ENCODE measurements around the gene FGF19.

FGF19 gene

DNA sequence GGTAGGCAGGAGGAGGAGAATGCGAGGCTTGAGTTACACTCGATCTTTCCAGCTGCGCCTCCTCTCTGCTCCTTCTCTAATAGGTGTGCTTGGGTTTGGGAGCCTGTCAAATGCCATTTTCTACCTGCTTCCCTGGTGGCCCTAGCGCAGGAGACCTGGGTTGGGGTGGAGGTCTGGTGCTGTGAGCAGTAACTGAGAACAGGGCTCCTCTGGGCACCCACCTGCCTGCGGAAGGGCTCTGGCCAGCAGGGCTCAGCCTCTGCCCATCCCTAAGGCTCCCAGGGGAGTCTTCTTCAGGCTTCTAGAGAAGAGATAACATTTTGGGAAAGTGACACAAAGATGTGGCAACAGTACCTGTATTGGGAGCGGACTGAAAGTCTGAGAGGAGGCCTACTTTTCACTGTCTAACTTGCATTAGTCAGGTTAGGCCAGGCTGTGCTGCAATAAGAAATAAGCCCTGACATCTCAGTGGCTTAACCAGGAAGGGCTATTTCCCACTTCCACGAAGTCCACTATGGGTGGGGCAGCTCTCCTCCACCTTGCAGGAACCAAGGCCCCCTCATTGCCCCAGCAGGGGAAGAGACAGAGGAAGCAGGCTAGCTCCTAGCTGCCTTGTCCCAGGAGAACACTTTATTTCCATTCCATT lies 21.0 kb downstream of the FGF19 start:
- Histone ChIP-seq H3K9me3 (no peaks in the 10 kb centered on the region), H3K36me3 (no peaks in the 10 kb centered on the region), H3K4me1 (peaks cover 0 to 8% (median 2%) of the 10 kb centered on the region in 4 donors), H3K27ac (no peak overlapping the region), H3K27me3 (peaks cover 0 to 9% of the 10 kb centered on the region in 2 donors), H3K4me3 (no peak overlapping the region)
- DNase-seq: peak in 1 of 2 donors; percentile 20
- intact Hi-C loops (cut with DNase I; ENCODE audit: low total_unique reads): no loop called here
- TF ChIP-seq, protein P1, sequence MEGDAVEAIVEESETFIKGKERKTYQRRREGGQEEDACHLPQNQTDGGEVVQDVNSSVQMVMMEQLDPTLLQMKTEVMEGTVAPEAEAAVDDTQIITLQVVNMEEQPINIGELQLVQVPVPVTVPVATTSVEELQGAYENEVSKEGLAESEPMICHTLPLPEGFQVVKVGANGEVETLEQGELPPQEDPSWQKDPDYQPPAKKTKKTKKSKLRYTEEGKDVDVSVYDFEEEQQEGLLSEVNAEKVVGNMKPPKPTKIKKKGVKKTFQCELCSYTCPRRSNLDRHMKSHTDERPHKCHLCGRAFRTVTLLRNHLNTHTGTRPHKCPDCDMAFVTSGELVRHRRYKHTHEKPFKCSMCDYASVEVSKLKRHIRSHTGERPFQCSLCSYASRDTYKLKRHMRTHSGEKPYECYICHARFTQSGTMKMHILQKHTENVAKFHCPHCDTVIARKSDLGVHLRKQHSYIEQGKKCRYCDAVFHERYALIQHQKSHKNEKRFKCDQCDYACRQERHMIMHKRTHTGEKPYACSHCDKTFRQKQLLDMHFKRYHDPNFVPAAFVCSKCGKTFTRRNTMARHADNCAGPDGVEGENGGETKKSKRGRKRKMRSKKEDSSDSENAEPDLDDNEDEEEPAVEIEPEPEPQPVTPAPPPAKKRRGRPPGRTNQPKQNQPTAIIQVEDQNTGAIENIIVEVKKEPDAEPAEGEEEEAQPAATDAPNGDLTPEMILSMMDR (IDR thresholded peaks at IDR 0.05): no peak

DNA sequence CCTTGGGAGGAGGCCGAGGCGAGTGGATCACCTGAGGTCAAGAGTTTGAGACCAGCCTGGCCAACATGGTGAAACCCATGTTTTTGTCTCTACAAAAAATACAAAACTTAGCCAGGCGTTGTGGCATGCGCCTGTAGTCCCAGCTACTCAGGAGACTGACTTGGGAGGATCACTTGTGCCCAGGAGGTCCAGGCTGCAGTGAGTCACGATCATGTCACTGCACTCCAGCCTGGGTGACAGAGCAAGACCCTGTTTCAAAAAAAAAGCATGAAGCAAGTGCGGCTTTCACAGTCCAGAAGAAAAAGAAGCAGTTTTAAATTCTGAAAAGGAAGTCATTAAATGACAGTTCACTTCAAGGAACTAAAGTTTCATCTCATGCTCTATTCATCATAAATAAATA lies 21.6 kb downstream of the FGF19 start:
- Histone ChIP-seq H3K27me3 (peaks cover 0 to 9% of the 10 kb centered on the region in 2 donors), H3K27ac (no peak overlapping the region), H3K9me3 (no peaks in the 10 kb centered on the region), H3K4me1 (peaks cover 0 to 8% (median 2%) of the 10 kb centered on the region in 4 donors), H3K36me3 (no peaks in the 10 kb centered on the region), H3K4me3 (no peak overlapping the region)
- intact Hi-C loops (cut with DNase I; ENCODE audit: low total_unique reads): no loop called here
- TF ChIP-seq, protein P1 (IDR thresholded peaks at IDR 0.05): no peak
- peak in 1 of 2 donors; percentile 15 for DNase-seq

DNA sequence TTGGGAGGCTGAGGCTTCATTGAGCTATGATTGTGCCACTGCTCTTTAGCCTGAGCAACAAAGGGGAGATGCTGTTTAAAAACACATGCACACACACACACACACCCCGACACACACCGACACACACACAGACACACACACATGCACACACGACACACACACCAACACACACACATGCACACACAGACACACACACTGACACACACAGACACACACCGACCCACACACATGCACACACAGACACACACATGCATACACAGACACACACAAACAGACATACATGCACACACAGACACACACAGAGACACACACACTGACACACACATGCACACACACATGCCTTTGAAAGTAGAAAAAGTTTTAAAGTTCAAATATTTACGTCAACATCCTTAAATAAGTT lies 23.1 kb downstream of the FGF19 start:
- TF ChIP-seq, protein P1 (IDR thresholded peaks at IDR 0.05): no peak
- no peaks in the 10 kb centered on the region for H3K36me3 ChIP-seq
- H3K4me3 ChIP-seq: no peak overlapping the region
- H3K9me3 ChIP-seq: no peaks in the 10 kb centered on the region
- H3K4me1 ChIP-seq: peaks cover 0 to 2% (median 1%) of the 10 kb centered on the region in 4 donors
- H3K27me3 ChIP-seq: no peaks in the 10 kb centered on the region
- intact Hi-C loops (cut with DNase I; ENCODE audit: low total_unique reads): no loop called here
- DNase-seq: peak in 1 of 2 donors; percentile 33
- no peak overlapping the region for H3K27ac ChIP-seq

DNA sequence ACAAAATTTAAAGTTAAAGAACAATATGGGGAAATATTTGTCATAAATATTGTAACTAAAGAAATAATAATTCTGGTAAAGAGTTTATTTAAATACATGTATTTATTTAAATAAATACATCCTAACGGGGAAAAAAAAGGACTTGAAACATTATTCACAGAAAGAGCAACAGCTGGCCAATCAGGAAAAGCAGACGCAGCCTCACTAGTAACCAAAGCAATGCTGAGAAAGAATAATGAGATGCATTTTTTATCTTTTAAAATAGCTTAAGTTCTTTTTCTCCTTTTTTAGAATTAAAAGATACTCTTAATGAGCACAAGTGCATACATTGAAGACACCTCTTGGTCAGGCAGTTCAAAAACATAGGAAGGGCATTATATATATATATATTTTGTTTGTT lies 26.1 kb downstream of the FGF19 start:
- Histone ChIP-seq H3K9me3 (no peaks in the 10 kb centered on the region), H3K4me3 (no peak overlapping the region), H3K36me3 (peaks cover 0 to 2% (median under 1%) of the 10 kb centered on the region in 3 donors), H3K27me3 (no peaks in the 10 kb centered on the region), H3K4me1 (peaks cover 6 to 22% (median 18%) of the 10 kb centered on the region in 4 donors), H3K27ac (no peak overlapping the region)
- intact Hi-C loops (cut with DNase I; ENCODE audit: low total_unique reads): no loop called here
- TF ChIP-seq, protein P1 (IDR thresholded peaks at IDR 0.05): no peak
- DNase-seq: no peak

DNA sequence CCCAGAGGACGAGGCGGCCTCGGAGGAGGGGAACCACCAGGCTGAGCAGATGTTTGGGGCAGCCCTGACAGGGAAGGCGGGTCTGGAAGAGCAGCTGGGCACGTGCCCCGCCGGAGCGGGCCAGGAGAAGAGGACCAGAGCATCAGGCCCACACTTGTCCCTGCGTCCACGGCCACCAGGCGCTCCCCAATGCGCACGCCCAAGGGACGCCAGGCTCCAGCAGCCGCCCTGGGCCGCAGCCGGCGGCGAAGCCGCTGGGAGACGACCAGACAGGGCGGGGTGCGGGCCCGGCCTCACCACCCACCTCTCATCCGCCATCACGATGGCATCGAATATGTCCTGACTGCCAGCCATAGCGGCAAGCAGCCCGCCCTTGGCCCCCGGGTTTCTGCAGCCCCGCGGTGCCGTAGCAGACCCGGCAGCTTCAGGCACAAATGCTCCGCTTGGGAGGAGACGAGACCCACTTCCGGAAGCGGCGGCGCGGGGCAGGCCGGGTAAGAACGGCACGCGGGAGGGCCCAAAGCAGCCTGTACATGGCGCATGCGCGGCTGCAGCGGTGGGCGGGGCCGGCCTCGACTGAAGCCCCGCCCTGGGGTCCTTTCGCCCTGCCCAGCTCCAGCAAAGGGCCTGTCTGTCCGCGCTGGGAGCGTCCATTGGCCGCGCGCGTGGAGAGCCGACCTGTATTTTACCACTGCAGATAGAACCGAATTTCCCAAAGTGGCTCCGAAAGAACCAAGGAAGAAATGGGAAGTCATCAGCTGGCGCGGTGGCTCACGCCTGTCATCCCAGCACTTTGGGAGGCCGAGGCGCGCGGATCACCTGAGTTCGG lies 28.7 kb downstream of the FGF19 start, which contains the start of gene LTO1:
Gene LTO1, minus strand, starts transcription at position 468 of the 829 bp plus-strand sequence. Its CDS starts 114 bp downstream, at position 354.
- peak; percentile 94 to 97 for DNase-seq
- Histone ChIP-seq H3K27me3 (no peaks in the 10 kb centered on the region), H3K27ac (peak within 1 kb of the TSS; percentile 84 to 88), H3K9me3 (no peaks in the 10 kb centered on the region), H3K4me3 (peak within 1 kb of the TSS; percentile 84 to 100), H3K4me1 (peaks cover 6 to 31% (median 24%) of the 10 kb centered on the region in 4 donors), H3K36me3 (peaks cover 0 to 25% (median 12%) of the 10 kb centered on the region in 3 donors)
- TF ChIP-seq, protein P1 (IDR thresholded peaks at IDR 0.05): no peak
- intact Hi-C loops (cut with DNase I; ENCODE audit: low total_unique reads): no loop called here

Data from tibial artery (tissue), 4 donors.